ENCODE measurements around the gene TBL3.
"Not testable (repeated sequence)": the region's sequence is repeated elsewhere in the genome, so short reads cannot be mapped to it uniquely, and the experiment has no call there.

Gene TBL3

DNA sequence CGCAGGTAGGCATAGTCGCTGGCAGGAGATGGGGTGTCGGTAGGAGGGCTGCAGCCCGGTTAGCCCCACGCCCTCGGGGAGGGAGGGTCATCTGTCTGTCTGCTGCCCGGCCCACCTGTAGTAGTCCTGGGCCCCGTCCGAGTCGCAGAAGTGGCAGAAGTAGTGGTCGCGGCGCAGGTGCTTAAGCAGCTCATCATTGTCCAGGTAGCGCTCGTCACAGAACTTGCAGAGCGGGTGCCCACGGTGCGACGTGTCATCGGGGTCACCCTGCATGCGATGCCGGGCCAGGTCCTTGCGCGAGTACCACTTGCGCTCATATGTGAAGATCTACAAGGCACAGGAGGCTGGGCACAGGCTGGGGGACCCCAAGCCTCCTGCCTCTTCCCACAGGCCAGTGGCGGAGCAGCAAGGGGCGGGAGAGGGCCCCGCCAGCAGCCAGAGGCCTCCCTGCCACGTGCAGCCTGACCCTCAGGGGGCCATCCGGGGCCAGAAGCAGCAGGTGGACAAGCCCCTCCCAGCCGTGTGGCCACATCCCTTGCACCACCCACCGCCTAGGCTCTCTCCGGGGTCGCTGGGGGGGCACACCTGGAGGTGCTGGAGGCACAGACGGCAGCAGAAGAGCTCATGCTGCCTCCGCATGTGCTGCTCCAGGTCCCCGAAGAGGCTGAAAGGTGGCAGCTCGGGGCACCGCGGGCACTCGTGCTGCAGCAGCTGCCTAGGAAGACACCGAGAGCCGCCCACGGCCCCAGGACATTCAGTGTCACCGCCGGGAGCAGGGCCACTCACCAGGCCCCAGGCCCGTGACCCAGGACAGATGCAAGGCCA is 30.8 kb downstream of the TBL3 start:
- no peak for FAIRE-seq

- no peak for FAIRE-seq
These were observed 31.5 kb downstream of the TBL3 start for GRCh38 chr16:2003231-2003826.

DNA sequence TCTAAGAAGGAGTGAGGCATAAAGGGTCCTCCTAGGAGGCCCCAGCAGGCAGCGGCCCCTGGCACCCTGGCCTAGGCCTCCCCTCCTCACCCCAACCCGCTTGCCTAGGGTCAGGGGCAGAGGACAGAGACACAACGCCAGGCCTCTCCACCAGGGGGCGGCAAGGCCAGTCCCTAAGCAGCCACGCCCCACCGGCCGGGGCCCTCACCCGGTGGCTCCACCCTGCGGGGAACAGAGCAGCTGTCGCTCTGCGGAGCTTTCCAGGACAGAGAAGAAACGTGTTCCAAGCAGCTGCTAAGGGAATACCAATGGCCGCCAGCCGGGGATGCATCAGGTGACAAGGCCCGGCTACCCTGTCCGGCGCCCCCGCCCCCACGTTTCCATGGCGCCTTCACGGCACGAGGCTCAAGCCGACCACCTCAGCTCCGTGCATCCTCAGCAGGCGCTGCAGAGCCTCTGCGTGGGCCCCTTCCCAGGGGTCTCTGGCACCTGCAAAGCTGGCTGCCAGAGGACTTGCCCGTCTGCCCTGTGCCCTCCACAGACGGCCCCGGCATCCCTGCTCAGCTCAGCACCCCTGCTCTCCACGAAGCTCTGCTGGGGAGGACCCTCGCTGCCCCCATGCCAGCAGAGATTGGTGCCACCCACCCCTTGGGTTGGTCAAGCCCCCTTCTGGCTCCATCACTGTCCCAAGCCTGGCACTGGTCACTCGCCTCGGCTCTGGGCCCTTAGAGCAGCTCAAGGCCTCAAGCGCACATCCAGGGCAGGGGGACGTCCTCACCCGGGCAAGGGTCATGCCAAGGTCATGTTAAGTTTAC is 32.2 kb downstream of the TBL3 start:
- no peak for FAIRE-seq

- FAIRE-seq = no peak
These were observed 33.1 kb downstream of the TBL3 start for GRCh38 chr16:2004795-2005517.

DNA sequence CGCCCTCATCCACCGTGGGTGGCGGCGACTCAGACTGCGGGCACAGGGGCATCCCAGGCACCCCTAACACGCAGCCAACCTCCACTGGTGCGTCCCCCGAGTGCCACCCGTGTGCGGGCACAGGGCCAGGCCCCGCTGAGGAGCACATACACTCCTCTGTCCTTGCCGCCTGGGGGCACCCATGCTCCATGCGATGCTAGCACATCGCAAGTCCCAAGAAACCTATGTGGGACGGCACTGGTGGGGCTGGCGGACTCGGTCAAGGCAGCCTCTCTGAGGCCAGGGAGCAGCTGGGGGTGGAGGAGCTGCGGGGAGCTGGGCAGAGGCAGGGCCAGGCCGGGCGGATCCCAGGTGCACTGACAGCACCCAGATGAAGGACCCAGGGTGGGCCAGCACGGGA is 33.8 kb downstream of the TBL3 start:
- no peak for FAIRE-seq

- FAIRE-seq = no peak
These were observed 34.5 kb downstream of the TBL3 start for GRCh38 chr16:2006317-2006716.

GRCh38 chr16:2007081-2007836 is 35.4 kb downstream of the TBL3 start:
- no peak for FAIRE-seq

DNA sequence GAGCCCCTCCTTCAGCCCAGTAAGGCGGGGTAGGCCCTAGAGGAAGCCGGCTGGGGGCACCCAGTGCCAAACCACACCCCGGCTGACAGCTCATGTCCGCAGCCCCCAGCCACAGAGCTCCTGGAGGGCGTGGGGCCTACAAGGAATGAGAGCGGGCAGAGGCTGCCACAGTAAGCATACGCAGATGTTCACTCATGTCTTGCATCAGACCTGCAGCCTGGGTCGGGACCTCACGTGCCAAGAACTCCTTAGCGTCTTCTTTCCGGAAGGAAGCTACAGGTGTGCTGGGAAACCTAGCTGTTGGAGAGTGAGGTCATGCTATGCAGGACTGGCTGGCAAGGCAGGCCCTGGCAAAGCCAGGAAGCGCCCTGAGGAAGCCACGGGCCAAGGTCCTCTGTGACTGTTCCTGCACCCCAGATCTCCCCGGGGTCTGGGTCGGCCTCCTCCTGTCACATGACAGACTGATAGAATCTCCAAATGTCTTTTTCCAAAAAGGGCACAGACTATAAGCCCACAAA is 36.2 kb downstream of the TBL3 start:
- FAIRE-seq = no peak

DNA sequence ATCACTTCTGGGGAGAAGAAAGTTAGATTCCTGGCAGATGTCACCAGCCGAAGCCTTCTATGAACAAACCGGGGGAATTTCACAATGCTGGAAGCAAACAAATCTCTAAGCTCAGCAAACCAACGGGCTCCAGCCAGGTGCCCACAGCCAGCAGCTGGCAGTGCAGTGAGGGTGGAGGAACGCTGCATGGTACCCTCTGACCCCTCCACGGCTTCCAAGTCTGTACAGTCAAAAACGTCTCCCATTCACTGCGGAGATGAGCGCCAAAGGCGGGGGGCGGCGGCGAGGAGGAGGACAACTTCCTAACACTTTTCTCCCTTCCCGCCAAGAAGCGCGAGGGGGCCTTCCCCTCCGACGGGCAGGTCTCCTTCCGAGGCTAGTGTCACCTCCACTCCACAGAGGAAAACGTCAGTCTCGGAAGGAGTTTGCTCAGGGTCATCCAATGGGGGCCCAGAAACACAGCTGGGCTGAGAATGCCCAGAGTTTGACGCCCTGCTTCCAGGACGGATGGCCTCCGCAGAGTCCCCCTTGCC is 36.8 kb downstream of the TBL3 start:
- no peak for FAIRE-seq

DNA sequence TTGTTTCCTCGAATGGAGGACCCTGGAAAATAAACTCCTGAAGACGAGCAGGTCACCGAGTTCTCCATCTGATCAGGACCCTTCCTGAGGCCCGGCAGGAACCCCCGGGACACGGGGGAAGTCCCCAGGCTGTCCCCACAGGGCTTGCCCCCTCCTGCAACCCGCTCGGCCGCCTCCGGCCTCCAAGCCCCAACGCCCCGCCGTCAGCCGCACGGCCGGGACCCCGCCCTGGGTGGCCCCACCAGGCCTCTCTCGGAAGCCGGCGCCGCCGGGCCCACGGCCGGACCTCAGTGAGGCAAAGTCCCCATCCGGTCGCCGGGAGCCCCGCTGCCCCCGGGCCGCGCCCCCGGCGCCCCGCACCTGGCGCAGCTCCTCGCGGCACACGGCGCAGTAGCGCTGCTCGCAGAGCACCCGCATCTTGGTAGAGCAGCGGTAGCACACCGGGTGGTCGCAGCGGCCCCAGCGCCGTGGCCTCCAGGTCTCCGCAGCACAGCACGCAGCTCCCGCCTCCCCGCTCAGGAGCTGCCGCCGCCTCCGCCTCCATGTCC is 37.4 kb downstream of the TBL3 start:
- FAIRE-seq = no peak

GRCh38 chr16:2009791-2010510 is 38.1 kb downstream of the TBL3 start, which contains the start of gene ZNF598:
TSS of gene ZNF598 (minus strand) at chr16:2009821.
- no peak for FAIRE-seq

DNA sequence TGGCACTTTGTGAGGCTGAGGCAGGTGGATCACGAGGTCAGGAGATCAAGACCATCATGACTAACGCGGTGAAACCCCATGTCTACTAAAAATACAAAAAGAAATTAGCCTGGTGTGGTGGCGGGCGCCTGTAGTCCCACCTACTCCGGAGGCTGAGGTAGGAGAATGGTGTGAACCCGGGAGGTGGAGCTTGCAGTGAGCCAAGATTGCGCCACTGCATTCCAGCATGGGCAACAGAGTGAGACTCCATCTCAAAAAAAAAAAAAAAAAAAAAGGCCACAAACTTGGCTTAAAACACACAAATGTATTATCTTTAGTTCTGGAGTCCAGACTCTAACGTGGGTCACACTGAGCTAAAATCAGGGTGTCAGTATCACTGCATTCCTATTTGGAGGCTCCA is 39.9 kb downstream of the TBL3 start:
- FAIRE-seq = not testable (repeated sequence)

- no peak for FAIRE-seq
These were observed 41.7 kb downstream of the TBL3 start for GRCh38 chr16:2013527-2013926.

DNA sequence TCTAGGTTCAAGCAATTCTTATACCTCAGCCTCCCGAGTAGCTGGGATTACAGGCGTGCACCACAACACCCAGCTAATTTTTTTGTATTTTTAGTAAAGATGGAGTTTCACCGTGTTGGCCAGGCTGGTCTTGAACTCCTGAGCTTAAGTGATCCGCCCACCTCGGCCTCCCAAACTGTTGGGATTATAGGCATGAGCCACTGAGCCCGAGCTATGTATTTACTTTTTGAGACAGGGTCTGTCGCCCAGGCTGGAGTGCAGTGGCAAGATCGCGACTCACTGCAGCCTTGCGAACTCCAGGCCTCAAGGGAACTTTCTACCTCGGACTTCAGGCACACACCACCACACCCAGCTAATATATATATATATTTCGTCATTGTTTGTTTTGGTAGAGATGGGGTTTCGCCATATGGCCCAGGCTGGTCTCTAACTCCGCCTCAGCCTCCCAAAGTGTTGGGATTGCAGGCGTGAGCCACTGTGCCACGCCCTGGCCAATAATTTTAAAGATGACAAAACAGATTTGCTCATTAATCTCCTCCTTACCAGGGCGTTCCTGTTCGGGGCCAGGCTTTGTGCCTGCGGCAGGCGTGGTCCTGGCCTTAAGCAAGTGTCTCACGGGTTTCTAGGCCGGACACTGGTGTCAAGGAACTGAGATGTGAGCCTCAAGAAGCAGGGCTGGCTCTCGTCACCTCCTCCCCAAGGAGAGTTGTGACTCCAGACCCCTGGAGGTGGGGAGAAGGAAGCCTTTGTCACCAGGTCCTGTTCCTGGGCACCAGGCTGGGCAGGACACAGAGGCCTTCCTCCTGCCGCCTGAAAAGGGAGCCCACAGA is 43.5 kb downstream of the TBL3 start:
- no peak for FAIRE-seq

GRCh38 chr16:2015947-2016208 is 44.0 kb downstream of the TBL3 start:
- FAIRE-seq = no peak

- no peak for FAIRE-seq
These were observed 44.6 kb downstream of the TBL3 start for GRCh38 chr16:2016407-2016922.

DNA sequence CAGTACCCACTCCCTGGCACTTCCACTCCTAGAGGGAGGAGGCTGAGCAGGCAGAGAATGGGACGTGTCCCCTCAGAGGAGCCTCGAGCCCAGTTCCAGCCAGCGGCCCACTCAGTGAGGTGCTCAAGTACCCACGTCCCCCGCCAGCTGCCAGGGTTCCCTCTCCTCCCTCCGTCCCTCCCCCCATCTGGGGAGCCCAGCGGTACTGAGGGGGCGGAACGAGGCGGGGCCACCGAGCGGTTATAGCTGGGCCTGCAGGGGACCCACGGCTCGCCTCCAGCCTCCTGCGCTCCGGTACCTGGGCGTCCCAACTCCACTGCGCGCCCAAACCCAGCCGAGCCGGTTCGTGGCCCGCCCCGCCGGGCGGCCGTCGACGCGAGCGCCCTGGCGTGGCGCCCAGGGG is 47.7 kb downstream of the TBL3 start, which contains the start of gene NPW:
Gene NPW (plus strand): TSS at position 268 of the 403 bp plus-strand sequence.
- no peak for FAIRE-seq

- no peak for FAIRE-seq
These were observed 48.3 kb downstream of the TBL3 start for GRCh38 chr16:2019921-2020831.

GRCh38 chr16:2022723-2023091 is 50.9 kb downstream of the TBL3 start:
- FAIRE-seq = no peak

All from islet of Langerhans (tissue), 1 donor.